ENCODE measurements around the gene CRB2.
A peak's percentile ranks its signal among the peaks of the same experiment; 100 is the strongest.

Gene CRB2

DNA sequence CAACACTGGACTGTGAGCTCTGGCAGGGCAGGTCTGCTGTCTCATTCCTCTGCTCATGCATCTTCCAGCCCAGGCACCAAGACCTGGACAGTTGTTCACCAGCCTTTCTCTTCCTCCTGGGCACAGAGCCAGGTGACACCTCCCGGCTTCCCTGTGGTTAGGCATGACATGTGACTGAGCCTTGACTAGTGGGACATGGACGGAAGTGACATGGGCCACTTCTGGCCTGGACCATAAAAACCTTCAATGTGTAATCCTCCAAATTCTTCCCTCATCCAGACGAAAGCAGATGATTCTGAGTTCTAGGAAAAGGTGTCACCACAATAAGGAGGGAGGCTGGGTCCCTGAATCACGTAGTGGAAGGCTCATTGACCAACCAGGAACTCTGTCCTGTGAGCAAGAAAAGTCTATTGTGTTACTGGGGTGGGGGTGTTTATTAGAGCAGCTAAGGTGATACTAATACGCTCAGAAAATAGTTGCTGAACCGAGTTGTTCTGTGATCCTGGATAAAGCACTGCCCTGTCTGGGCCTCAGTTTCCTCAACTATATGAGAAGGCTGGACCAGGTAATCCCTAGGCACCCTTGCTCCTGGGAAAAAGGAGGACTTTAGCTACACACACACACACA, 26.6 kb upstream of the CRB2 start:
- DNase-seq = peak; percentile 35

DNA sequence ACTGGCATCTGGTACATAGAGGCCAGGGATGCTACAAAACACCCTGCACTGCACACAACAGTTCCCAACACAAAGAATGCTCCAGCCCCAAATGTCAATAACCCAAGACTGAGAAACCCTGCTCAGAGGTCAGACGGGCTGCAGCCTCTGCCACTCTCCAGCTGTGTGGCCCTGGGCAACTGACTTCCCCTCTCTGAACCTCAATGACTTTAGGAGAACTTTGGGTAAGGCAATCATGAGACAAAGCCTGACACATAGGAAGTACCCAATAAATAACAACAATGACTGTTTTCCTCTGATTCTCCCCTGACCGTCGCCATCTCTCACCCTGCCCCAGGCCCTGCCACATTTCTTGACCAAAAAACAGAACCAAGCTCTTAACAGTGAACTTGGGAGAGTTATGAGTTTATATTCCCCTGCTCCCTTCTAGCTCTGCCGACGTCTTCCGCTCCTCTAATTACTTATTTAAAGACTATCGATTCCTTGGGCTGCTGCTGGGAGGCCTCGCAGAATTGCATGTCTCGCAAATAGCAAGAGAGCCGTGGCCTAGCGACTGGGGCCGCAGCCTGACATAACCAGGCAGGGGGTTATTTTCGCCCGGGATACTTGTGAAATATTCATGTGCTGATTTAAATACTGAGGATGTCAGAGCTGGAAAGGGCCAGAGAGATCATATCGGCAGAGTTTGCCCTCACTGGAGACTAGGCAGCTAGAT, 24.5 kb upstream of the CRB2 start:
- DNase-seq = no peak

DNA sequence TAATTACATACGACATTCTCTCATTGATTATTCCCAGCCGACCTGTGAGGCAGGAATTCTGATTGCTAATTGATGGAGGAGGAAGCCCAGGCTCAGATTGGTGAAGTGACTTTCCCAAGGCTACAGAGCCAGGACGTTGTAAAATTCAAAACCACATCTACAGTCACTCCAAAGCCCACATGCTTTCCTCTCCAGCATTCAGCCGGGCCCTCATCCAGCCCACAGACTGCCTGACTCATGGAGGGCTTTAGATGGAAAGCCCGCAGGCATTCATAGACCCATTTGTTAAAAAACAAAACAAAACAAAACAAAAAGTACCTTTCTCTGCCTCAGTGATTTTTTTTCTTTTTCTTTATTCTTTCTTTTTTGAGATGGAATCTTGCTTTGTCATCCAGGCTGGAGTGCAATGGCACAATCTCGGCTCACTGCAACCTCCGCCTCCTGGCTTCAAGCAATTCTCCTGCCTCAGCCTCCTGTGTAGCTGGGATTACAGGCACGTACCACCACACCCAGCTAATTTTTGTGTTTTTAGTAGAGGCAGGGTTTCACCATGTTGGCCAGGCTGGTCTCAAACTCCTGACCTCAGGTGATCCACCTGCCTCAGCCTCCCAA, 22.8 kb upstream of the CRB2 start:
- peak; percentile 88 for DNase-seq

DNA sequence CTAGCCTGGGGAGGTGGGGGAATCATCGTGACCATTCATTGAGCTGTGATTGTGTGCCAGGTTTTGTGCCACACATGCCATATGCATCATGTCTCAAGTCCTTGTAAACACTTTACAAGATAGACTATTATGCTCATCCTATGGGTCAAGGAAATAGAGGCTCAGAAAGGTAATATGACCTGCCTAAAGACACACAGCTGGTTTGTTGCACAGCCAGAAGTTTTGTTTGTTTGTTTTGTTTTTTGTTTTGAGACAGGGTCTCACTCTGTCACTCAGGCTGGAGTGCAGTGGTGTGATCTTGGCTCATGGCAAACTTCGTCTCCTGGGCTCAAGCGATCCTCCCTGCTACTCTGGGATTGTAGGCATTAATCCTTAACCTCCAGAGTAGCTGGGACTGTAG, 21.4 kb upstream of the CRB2 start:
- DNase-seq = no peak

DNA sequence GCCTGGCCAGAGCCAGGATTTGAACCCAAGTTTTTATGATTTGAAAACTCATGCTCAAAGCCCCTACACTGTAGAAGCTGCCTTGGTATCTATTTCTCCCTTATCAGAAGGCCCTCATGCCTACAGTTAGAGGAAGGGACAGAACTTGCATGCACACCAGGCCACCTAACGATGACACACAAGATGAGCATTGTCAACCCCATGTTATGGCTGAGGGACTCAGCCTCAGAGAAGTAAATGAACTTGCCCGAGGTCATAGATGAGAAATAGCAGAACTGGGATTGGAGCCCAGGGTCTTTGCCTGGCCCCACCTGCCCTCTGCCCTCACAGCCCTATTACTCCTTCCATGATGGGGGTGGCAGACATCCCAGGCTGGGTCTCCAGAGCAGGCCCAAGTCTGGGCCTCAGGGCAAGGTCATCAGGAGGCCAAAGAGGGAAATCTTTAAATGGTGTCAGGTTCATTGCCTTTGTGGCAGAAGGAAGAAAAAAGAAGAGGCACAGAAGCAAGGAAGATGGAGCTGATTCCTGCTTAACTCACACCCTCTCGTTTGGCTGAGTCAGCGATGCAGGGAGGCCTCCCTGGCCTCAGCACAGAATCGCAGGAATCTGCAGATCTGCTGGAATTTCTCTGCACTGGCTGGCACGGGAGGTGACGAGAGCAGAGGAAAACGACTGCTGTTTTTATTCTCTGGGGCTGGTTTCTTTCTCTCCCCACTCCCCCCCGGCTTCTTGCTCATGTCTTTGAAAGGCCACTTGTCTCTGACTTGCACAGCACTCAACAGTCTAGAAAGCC, 20.6 kb upstream of the CRB2 start:
- DNase-seq = peak; percentile 86

DNA sequence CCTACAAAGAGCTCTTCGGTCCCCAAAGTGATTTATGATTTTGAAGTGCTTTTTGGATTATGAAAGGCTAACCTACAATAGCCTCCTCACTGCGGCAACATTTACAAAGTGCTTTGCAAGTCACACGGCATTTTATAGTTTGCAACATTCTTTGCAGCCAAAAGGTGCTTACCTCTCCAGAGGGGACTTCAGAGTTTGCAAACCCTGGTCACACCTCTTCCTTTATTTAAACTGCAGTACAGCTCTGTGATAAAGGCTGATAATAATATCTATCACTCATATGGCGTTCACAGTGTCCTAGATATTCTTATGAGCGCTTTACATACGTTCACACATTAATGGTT, 20.0 kb upstream of the CRB2 start:
- no peak for DNase-seq

DNA sequence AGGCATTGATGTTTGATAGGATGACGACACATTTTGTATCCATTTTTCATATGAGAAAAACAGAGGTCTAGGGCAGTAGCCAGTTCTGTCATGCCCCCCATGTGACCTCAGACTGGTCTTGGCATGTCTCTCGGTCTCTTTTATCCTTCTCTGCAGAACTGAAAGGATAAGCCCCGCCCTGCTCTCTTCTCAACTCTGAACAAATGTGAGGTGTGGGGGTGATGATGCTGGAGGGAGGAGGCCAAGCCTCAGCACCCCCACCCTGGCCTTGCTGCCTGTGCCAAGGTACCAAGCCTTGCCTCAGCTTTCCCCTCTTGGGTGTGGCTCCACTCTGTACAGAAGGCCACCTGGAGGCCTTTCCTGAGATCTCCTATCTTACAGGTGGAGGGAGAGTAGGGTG, 19.5 kb upstream of the CRB2 start:
- DNase-seq = no peak

DNA sequence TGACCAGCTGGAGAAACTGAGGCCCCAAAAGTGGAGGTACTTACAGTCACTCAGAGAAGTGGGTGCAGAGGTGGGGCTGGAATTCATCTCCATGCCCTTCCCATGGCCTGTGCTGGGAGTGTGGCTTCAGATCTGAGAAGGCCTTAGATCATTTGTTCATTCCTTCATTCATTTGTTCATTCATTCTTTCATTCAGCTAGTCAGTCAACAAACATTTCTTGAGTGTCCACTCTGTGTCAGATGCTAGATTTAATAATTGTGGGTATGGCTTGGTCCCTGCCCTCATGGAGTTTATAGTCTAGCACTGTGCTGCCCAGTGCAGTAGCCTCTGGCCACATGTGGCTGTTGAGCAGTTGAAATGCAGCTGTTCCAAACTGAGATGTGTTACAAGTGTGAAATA, 19.0 kb upstream of the CRB2 start:
- DNase-seq = no peak

DNA sequence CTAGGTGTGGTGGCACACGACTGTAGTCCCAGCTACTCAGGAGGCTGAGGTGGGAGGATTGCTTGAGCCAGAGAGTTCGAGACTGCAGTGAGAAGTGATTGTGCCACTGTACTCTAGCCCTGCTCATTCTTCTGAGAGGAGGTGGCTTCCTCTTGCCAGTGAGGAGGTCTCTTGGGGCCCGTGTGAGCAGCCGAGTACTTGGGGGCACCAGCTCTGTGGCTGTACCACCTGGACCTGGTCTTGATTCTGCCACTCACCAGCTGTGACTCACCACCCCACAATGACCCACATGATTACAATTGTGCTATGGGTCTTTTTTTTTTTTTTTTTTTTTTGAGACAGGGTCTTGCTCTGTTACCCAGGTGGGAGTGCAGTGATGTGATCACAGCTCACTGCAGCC, 18.0 kb upstream of the CRB2 start:
- DNase-seq = no peak

DNA sequence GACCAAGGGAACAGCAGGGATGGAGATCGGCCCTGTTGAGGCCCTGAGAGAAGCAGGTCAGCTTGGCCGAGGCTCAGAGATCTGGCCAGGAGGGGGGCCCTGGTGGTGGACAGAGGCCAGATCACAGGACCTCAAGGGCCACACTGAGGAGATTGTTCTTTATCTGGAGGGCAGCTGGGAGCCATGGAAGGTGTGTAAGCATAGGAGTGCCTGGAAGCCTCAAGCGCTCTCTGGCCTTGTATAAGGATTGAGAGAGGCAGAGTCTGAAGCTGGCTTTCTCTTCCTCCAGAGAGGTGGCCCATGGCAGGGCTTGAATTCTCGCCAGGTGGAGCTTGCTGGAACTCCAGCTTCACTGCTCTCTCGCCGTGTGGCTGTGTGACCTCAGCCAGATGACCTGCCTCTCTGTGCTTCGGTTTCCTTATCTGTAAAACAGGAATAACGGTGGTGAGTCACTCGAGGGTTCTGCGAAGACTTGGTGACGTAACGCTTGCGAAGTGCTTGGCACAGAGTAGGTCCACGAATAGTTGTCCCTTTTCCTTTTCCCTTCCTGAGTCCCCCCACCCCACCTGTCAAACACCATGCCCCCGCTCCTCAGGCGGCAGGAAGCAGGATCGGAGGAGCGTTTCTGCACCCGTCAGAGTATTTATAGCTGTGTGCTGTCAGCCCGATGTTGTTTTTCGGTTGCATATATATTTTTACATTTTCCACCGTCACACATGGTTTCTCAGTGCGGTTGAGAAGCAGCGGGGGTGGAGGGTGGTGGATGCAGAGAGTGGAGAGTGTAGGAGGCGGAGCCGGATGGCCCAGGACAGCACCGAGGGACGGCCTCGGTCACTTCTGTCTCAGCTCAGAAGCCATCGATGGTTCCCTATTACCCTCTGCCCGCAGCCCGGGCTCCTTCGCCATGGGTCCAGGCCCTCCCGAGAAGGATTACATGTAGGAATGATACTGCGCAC, 17.0 kb upstream of the CRB2 start:
- DNase-seq = no peak

DNA sequence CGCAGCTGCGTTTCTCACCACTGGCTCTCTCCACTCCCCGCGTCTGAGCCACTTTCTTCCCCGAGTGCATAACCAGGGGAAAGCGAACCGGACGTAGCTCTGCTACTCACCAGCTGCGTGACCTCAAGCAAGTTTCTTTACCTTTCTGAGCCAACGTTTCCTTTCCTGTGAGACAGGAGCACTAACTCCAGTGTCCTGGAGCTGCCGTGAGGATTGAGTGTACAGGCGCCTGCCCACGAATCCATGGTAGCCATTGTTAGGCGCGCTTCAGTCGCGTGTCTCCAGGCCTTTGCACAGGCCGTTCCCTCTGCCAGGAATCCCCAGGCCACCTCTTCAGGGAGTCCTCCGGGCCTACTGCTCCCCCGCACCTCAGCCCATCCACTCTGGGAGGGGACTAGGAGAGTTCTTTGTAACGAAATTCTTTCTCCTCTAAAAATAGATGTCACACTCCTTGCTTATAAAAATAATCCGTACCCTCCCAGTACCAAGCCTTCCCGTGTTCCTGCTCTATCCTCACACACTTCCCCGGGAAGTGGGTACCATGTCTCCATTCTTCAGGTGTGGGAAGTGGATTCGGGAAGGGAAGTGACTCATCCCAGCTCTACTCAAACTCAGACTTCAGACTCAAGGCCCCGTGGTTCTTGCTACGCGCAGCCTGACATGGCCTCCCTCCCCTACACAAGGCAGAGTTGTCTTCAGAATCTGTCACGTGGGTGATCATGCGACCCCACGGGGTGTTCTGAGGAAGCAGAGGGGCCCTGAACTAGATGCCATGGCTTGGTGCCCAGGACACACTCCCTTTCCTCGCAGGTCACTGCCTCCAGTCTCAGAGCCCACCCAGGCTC, 16.1 kb upstream of the CRB2 start:
- no peak for DNase-seq

DNA sequence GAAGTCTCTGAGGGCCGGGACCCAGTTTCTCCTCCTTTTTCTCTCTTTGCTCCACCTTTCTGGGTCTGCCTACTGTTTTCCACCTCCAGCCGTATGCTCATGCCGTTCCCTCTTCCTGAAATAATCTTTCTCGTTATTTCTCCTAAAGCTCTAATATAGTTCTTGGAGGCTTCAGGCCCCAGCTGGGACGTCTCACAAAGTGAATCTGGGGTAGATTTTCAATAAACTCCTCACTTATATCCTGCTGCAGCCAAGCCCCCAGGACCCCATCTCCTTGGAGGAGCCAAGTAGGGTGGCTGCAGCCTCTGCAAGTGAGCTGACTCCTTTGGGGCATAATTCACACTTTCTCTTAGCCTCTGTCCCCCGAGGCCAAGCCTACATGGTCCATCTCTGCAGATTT, 14.2 kb upstream of the CRB2 start:
- no peak for DNase-seq

DNA sequence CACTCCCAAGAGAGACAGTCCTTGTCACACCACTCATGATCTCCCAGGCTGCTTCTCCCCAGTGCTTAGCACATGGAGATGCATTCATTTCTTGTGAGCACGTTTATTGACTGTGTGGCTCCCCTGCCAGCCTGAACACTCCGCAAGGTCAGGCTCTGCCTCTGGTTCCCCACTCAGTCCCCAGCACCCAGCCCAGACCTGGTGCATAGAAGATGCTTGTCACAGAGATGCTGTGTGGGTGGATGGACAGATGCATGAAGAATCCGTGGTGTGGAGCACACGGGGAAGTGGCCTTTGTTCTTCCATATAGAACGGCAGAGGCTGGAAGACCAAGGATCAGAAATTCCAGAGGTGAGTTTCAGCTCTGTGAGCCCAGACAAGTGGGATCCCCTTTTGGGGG, 13.8 kb upstream of the CRB2 start:
- no peak for DNase-seq

DNA sequence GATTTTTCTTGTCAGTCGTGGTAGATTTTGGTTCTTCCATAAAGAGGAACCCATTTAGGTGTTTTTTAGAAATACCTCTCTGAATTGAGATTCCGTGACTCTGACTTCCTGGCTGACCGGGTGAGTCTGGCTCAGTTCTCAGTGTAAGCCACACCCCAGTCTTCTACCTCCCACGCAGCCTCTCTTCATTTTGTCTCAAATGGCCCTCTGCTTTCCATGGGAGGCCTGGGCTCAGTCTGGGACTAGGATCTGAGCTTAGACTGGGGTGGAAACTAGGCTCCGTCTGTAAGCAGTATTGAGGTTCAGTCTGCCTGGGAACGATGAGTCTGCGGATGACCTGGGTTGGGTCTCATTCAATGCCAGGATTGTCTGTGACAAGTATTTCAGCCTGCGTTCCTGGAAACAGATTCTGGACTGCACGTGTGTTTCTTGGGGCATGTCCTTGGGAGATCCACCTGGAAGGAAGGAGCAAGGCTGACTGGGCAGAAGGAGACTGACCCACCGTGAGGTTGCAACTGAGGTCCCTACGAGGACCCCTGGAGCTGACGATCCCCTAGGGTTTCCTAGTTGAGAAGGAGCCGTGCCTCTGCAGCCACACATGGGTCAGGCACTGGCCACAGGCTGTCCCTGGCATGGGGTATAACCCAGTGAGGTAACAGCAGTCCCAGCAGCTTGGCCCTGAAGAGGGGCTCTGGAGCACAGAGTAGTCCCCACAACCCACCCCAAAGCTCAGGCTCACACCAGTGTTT, 12.4 kb upstream of the CRB2 start:
- DNase-seq = no peak

DNA sequence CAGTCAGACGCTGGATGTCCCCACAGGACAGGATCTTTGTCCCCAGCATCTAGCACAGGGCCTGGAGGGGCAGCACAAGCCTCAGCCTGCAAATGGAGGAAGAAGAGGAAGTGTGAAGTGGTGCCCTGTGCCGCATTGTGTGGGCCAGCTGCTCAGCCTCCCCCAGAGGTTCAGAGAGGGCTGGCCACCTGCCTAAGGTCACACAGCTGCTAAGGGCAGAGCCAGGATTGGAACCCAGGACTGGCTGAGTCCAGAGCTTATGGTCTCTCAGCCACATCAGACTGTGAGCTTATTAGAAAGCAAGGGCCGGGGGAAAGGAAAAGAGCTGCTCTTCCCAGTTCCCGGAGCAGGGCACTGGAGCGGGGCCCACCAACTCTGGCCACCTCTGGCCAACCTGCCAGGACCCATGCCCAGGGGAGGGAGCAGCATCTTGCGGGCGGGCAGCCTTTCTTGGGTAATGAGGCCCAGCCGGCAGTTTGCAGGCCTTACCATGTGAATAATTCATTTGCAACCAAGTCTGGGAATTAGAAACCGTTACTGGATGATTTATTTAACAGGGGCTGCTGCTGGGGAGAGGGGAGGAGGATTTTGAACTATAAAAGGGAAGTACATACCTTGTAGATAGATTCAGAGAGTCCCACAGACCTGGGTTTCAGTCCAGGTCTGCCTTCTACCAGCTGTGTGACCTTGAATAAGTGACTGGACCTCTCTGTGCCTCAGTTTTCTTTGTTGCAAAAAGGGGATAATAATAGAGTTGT, 11.6 kb upstream of the CRB2 start:
- DNase-seq = no peak

DNA sequence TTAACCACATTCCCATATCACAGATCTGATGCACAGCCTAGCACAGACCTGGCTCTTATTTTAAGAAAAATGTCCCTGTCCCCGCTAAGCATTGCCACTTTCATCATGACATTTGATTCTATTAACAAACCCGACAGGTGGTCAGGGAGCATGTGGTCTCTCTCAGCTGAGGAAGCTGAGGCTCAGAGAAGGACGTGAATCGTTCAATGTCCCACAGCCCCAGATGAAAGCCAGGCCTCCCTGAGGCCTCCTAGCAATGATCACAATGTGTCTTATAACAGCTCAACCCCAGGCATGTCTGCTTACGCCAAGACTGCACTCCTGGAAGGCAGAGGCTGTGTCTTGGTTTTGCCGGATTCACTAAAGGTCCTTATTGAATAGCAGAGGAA, 10.4 kb upstream of the CRB2 start:
- DNase-seq = no peak

DNA sequence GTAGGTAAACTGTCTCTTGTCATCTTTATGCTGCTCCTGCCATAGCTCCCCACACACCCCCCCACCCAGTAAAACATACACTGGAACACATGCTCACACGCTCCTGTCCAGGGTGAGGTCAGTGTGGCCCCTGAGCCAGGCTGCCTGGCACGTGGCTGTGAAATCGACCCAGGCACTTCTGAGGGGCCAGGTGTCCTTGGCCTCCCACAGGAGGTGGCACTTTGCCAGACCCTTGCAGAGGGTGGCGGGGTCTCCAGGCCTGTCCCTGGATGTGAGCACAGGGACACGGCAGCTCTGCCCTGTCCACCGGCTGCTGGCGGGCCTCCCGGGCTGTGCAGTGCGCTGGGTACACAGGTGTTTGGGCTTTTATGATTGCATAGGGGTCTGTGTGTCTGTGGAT, 10.0 kb upstream of the CRB2 start:
- no peak for DNase-seq

DNA sequence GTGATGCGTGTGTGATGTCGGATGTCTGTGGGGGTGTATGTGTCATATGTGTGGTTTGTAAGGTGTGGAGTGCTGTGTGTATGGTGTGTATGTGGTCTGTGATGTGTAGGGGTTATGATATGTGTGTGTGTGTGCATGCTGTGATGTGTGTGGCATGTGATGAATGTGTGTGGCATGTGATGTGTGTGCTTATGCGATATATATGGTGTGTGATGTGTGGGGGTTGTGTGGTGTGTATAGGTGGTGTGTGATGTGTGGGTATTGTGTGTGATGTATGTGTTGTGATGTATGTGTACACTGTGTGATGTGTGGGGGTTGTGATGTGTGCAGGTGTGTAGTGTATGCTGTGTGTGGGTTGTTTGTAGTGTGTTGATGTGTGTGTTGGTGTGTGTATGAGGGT, 9.2 kb upstream of the CRB2 start:
- no peak for DNase-seq

DNA sequence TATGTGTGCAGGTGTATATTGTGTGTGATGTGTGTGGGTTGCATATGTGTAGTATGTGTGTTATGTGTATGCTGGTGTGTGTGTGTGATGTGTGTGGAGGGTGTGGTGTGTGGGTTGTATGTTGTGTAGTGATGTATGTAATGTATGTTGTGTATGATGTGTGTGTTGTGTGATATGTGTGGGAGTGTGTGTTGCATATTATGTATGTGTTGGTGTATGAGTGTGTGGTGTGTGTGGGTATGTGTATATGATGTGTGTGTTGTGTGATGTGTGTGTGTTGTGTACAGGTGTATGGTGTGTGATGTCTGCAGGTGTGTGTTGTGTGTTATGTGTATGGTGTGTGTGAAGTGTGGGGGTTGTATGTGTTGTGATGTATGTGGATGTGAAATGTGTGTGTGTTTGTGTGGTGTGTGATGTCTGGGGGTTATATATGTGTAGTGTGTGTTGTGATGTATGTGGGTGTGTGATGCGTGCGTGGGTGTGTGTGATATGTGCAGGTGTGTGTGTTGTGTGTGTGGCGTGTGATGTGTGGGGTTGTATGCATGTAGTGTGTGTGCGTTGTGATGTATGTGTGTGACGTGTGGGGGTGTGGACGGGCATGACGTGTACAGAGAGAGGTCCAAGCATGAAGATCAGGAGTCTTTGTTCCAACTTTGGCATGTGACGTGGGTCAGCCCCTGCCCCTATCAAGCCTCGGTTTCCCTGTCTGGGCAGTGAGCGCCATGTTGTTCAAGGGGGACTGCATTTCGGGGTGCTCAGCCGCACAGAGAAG, 8.5 kb upstream of the CRB2 start:
- DNase-seq = no peak
